Right lobe of liver (tissue), 6 donors: Measurements from ENCODE around the gene HPS4. TPM values are rescaled to one million over a fixed set of nuclear protein-coding genes. Genes with fewer than 3 reads are reported as not detected.

Experiments
- ATAC-seq, 4 donors: fragments of 200-7000 bp; cut with Tn5 transposase; one replicate each; pipeline ENCODE4 v1.9.1; 2020; ENCODE audit warnings: mild to moderate bottlenecking in 4 of 4, moderate library complexity in 4 of 4
- DNase-seq, 3 donors: peaks; one replicate each; pipeline ENCODE4 v3.0.0-alpha.2; 2020
- H3K27ac ChIP-seq, 3 donors: fragments of 200-600 bp; one replicate each; pipeline ENCODE4 v1.8.0; 2022
- H3K27me3 ChIP-seq, 2 donors: fragments of 200-600 bp; one replicate each; pipeline ENCODE4 v1.8.0; 2022
- H3K36me3 ChIP-seq, 4 donors: fragments of 200-600 bp; sonication (generic) in 1 of 4; one replicate each; pipeline versions ENCODE4 v1.5.1 to v1.8.0; 2017 to 2022; ENCODE audit warnings: control low read depth in 1 of 4
- H3K4me1 ChIP-seq, 4 donors: fragments of 200-600 bp; sonication (generic) in 1 of 4; one replicate each; pipeline versions ENCODE4 v1.5.1 to v1.8.0; 2017 to 2022; ENCODE audit warnings: control low read depth in 1 of 4
- H3K4me3 ChIP-seq, 3 donors: fragments of 200-600 bp; one replicate each; pipeline ENCODE4 v1.8.0; 2022
- H3K9me3 ChIP-seq, 4 donors: fragments of 200-600 bp; sonication (generic) in 1 of 4; one replicate each; pipeline versions ENCODE4 v1.5.1 to v1.8.0; 2017 to 2022; ENCODE audit warnings: control low read depth in 1 of 4
- POLR2A ChIP-seq: fragments of 450-650 bp; IDR thresholded peaks from one replicate; pipeline ENCODE4 v1.6.1; 2017; ENCODE audit warnings: antibody characterized with exemption, mild to moderate bottlenecking
- WGBS: methylation state at CpG from one replicate; pipeline ENCODE4 v1.1.6; 2018; ENCODE audit warnings: low coverage, low lambda C conversion rate; ENCODE audit not compliant: insufficient coverage; ENCODE audit errors: missing lambda C conversion rate; 5-methylcytosine and 5-hydroxymethylcytosine counted together
- intact Hi-C, 2 donors: fragments of 100-400 bp; cut with DNase I; formaldehyde crosslinking; loops; one replicate each; pipeline versions ENCODE4 v1.11.2 to v1.14.1; 2022
- total RNA-seq, 6 experiments: library from RNA; depleted of rRNA in 2 of 6; stranded (reverse); fragments of >200 nt in 2 of 6; fragmentation: NEBNext Ultra II Directional in 3 of 6; extraction: Animal tissue kit (Norgen Biotek cat#: 25700) in 3 of 6; gene quantifications; one replicate each; pipeline versions ENCODE4 v1.1.0 to v1.2.4, GENCODE V29; 2016 to 2023
- TF ChIP-seq, protein P1 (sequence below), 4 donors: fragments of 200-600 bp in 3 of 4; fragments of 450-650 bp in 1 of 4; IDR thresholded peaks; one replicate each; pipeline versions ENCODE4 v1.5.1 to v1.8.0; 2016 to 2022; ENCODE audit warnings: antibody characterized with exemption in 4 of 4, mild to moderate bottlenecking in 2 of 4
- donor health status: DM: no; HTN: yes; CAD: no.
- donor health status: DM: no; HTN: no; CAD: no.
- donor health status: DM: no; HTN: no; CAD: no.
- donor health status: DM: no; HTN: yes; CAD: no.
- donor health status: DM: no; HTN: yes; CAD: no.

Gene HPS4
- total RNA-seq, 6 experiments from 2014 or later: 10.7 to 13.8 (median 12.6) TPM

DNA sequence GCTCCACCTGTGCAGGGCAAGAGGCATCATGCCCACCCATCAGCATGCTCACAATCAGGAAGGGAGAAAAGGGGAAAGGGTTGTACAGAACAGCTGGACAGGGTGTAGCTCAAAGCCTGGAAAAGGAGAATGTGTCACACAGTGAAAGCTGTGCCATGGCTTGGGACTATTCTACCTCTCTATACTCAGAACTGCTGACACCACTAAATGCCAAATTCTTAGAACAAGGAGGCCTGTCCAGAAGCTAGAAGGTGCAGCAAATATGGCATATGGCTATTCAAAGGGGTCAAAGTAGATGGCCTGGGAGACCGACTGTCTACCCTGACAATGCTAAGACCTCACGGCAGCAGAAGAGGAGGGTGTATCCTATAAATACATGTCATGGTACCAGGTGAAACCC is 12.8 kb downstream of the HPS4 start:
- intact Hi-C loops: no loop called here
- H3K4me1 ChIP-seq: no peaks in the 10 kb centered on the region
- TF ChIP-seq, protein P1, sequence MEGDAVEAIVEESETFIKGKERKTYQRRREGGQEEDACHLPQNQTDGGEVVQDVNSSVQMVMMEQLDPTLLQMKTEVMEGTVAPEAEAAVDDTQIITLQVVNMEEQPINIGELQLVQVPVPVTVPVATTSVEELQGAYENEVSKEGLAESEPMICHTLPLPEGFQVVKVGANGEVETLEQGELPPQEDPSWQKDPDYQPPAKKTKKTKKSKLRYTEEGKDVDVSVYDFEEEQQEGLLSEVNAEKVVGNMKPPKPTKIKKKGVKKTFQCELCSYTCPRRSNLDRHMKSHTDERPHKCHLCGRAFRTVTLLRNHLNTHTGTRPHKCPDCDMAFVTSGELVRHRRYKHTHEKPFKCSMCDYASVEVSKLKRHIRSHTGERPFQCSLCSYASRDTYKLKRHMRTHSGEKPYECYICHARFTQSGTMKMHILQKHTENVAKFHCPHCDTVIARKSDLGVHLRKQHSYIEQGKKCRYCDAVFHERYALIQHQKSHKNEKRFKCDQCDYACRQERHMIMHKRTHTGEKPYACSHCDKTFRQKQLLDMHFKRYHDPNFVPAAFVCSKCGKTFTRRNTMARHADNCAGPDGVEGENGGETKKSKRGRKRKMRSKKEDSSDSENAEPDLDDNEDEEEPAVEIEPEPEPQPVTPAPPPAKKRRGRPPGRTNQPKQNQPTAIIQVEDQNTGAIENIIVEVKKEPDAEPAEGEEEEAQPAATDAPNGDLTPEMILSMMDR (IDR thresholded peaks at IDR 0.05): no peak
- no peak for TF ChIP-seq POLR2A
- no peaks in the 10 kb centered on the region for H3K27me3 ChIP-seq
- no peak overlapping the region for H3K4me3 ChIP-seq
- H3K9me3 ChIP-seq: no peaks in the 10 kb centered on the region
- ATAC-seq: no peak
- peaks cover 12 to 85% (median 35%) of the 10 kb centered on the region in 4 donors for H3K36me3 ChIP-seq
- no peak overlapping the region for H3K27ac ChIP-seq
- no peak for DNase-seq
- 80% methylated on average over 1 of the region's 2 CpGs for WGBS

DNA sequence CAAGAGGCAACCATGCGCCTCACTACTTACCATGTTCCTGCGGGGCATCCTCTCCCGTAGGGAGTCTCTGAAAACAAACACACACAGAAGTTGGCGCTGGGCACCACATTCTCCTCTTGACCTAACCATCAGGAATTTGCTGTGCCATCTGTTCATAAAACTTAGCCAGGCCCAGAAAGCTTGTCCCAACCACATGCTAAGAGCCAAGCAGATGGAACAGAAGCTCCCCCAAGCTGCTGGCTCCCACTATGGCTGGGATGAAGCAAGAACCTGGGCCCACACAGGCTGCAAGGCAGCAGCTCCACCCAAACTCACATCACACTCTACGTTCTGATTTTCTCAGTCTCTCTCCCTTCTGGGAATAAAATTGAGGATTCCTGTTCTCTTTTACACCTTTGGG is 17.4 kb downstream of the HPS4 start:
- no peak for DNase-seq
- intact Hi-C loops: no loop called here

DNA sequence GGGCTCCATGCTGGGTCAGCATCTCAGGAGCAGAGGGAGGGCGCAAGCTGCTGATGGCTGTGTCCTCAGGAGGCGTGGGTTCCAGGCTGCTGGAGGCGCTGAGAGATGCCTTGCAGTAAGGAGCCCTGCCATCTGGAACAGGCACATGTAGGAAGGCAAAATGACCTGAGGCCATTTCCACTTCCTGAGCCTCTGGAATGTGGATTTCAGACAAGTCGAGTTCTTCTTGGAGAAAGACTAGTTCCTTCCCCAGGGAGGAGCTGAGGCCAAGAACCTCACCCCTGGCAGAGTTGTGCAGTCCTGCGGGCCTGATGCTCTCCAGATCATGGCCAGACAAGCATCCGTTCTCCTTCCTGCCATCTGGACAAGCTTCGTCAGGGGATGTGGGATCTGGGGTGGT is 19.3 kb downstream of the HPS4 start:
- intact Hi-C loops: no loop called here
- H3K9me3 ChIP-seq: no peaks in the 10 kb centered on the region
- no CpG with 5 or more reads among the region's 7 CpGs for WGBS
- TF ChIP-seq, protein P1 (IDR thresholded peaks at IDR 0.05): no peak
- TF ChIP-seq POLR2A: no peak
- no peaks in the 10 kb centered on the region for H3K27me3 ChIP-seq
- H3K36me3 ChIP-seq: peaks cover 0 to 61% (median 19%) of the 10 kb centered on the region in 4 donors
- DNase-seq (no peak), ATAC-seq (peak in 2 of 4 donors; percentile 12 to 32)
- H3K4me3 ChIP-seq: no peak overlapping the region
- H3K4me1 ChIP-seq: peaks cover 0 to 9% (median 0%) of the 10 kb centered on the region in 4 donors
- no peak overlapping the region for H3K27ac ChIP-seq

More for the DNA sequence above, 17.4 kb downstream of the HPS4 start:
- H3K27ac ChIP-seq: no peak overlapping the region
- no peak for TF ChIP-seq POLR2A
- TF ChIP-seq, protein P1 (IDR thresholded peaks at IDR 0.05): no peak
- 83% methylated on average over 3 of the region's 5 CpGs for WGBS
- no peaks in the 10 kb centered on the region for H3K9me3 ChIP-seq
- no peaks in the 10 kb centered on the region for H3K27me3 ChIP-seq
- H3K4me3 ChIP-seq: no peak overlapping the region
- H3K36me3 ChIP-seq: peaks cover 3 to 77% (median 28%) of the 10 kb centered on the region in 4 donors
- H3K4me1 ChIP-seq: peaks cover 0 to 9% (median 0%) of the 10 kb centered on the region in 4 donors
- ATAC-seq: no peak

DNA sequence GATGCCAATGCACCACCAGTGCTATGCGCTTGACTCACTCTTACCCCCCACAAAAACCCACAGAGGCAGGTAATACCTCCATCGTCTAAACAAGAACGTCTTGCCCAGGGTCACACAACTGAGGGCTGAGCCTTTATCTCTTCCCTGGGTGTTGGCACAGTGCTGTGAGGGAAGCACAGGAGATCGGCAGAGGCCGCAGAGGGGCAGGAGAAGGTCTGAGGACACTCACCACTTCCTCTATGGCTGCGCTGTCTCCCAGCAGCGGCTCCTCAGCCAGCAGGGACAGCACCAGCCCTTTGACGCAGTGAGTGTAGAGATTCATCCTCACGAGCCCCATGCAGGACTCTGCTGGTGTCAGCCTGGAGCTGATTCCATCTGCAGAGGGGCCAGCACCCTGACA is 19.9 kb downstream of the HPS4 start:
- Histone ChIP-seq H3K4me1 (peaks cover 0 to 9% (median 0%) of the 10 kb centered on the region in 4 donors), H3K9me3 (no peaks in the 10 kb centered on the region), H3K36me3 (peaks cover 0 to 55% (median 17%) of the 10 kb centered on the region in 4 donors), H3K27me3 (no peaks in the 10 kb centered on the region), H3K27ac (no peak overlapping the region), H3K4me3 (no peak overlapping the region)
- 60% methylated on average over 1 of the region's 9 CpGs for WGBS
- ATAC-seq: peak; percentile 16 to 39 (median 21)
- intact Hi-C loops: no loop called here
- TF ChIP-seq, protein P1 (IDR thresholded peaks at IDR 0.05): no peak
- no peak for TF ChIP-seq POLR2A
- no peak for DNase-seq
